Neuronal stem cell (in vitro differentiated cells): Measurements from ENCODE around the gene KCNK2.

Source experiments
- DNase-seq: peaks from one replicate; pipeline ENCODE4 v3.0.0-alpha.2; 2013; ENCODE audit warnings: low spot score
- H2AFZ ChIP-seq: one replicate; pipeline ENCODE4 v1.6.1; 2013; ENCODE audit warnings: mild to moderate bottlenecking, low read length, inconsistent platforms
- H2AK5ac ChIP-seq: 2 replicates; pipeline ENCODE4 v1.6.1; 2013; ENCODE audit warnings: low read depth, mild to moderate bottlenecking, inconsistent platforms, low read length, moderate library complexity, mixed read lengths
- H2BK120ac ChIP-seq: 2 replicates; pipeline ENCODE4 v1.6.1; 2013; ENCODE audit warnings: low read depth, mild to moderate bottlenecking, inconsistent platforms, low read length, moderate library complexity, mixed read lengths
- H2BK12ac ChIP-seq: one replicate; pipeline ENCODE4 v1.6.1; 2013; ENCODE audit warnings: low read length, inconsistent platforms
- H2BK15ac ChIP-seq: 2 replicates; pipeline ENCODE4 v1.6.1; 2013; ENCODE audit warnings: mild to moderate bottlenecking, low read length, inconsistent platforms, mixed read lengths
- H2BK5ac ChIP-seq: one replicate; pipeline ENCODE4 v1.6.1; 2013; ENCODE audit warnings: inconsistent platforms, mild to moderate bottlenecking, low read length, moderate library complexity
- H3K14ac ChIP-seq: one replicate; pipeline ENCODE4 v1.6.1; 2013; ENCODE audit warnings: low read length, inconsistent platforms
- H3K18ac ChIP-seq: 2 replicates; pipeline ENCODE4 v1.6.1; 2013; ENCODE audit warnings: low read length, inconsistent platforms
- H3K23ac ChIP-seq: 2 replicates; pipeline ENCODE4 v1.6.1; 2013; ENCODE audit warnings: low read depth, mild to moderate bottlenecking, mixed read lengths, low read length, inconsistent platforms; ENCODE audit not compliant: poor library complexity
- H3K27ac ChIP-seq: replicated peaks from 3 replicates; pipeline ENCODE4 v1.5.1; 2013; ENCODE audit warnings: low read length, inconsistent platforms
- H3K27me3 ChIP-seq, 3 experiments: 2 replicates each; pipeline ENCODE4 v1.6.1; 2013; ENCODE audit warnings: low read length in 3 of 3, mild to moderate bottlenecking in 2 of 3, inconsistent platforms in 1 of 3, low read depth in 1 of 3, mixed read lengths in 1 of 3, moderate library complexity in 1 of 3; ENCODE audit not compliant: control insufficient read depth in 3 of 3, insufficient read depth in 3 of 3
- H3K36me3 ChIP-seq, 2 donors: replicated peaks in 1 of 2; 2 replicates each; pipeline ENCODE4 v1.6.1; 2013; ENCODE audit warnings: low read length in 2 of 2; ENCODE audit not compliant: control insufficient read depth in 2 of 2, insufficient read depth in 2 of 2
- H3K4ac ChIP-seq: 2 replicates; pipeline ENCODE4 v1.6.1; 2013; ENCODE audit warnings: inconsistent platforms, mild to moderate bottlenecking, low read length, moderate library complexity
- H3K4me1 ChIP-seq, 2 donors: 1 replicate in 1 of 2; 2 replicates in 1 of 2; pipeline ENCODE4 v1.6.1; 2013; ENCODE audit warnings: low read length in 2 of 2, low read depth in 1 of 2; ENCODE audit not compliant: control insufficient read depth in 2 of 2, insufficient read depth in 1 of 2
- H3K4me2 ChIP-seq: one replicate; pipeline ENCODE4 v1.6.1; 2013; ENCODE audit warnings: mild to moderate bottlenecking, low read length, inconsistent platforms; ENCODE audit not compliant: insufficient read depth, poor library complexity, severe bottlenecking
- H3K4me3 ChIP-seq, 2 donors: 2 replicates each; pipeline ENCODE4 v1.5.1; 2013; ENCODE audit warnings: low read length in 2 of 2, mild to moderate bottlenecking in 2 of 2, inconsistent platforms in 1 of 2, moderate library complexity in 1 of 2
- H3K79me1 ChIP-seq: one replicate; pipeline ENCODE4 v1.6.1; 2013; ENCODE audit warnings: low read depth, mild to moderate bottlenecking, inconsistent platforms, low read length, moderate library complexity
- H3K9ac ChIP-seq: one replicate; pipeline ENCODE4 v1.6.1; 2013; ENCODE audit warnings: mild to moderate bottlenecking, low read depth, low read length, inconsistent platforms; ENCODE audit not compliant: poor library complexity
- H3K9me3 ChIP-seq, 2 donors: replicated peaks in 1 of 2; 2 replicates each; pipeline versions ENCODE3 to v1.6.1; 2013; ENCODE audit warnings: low read length in 2 of 2, mild to moderate bottlenecking in 2 of 2, inconsistent platforms in 1 of 2, low read depth in 1 of 2, mixed read lengths in 1 of 2, moderate library complexity in 1 of 2; ENCODE audit not compliant: control insufficient read depth in 2 of 2, insufficient read depth in 1 of 2
- H4K8ac ChIP-seq: one replicate; pipeline ENCODE4 v1.6.1; 2013; ENCODE audit warnings: low read depth, mild to moderate bottlenecking, inconsistent platforms, low read length, moderate library complexity
- H4K91ac ChIP-seq: one replicate; pipeline ENCODE4 v1.6.1; 2013; ENCODE audit warnings: low read length, low read depth, mild to moderate bottlenecking, inconsistent platforms; ENCODE audit not compliant: poor library complexity
- WGBS, 2 donors: extraction: QIAGEN DNeasy Blood & Tissue Kit; methylation state at CpG; one replicate each; pipeline ENCODE4 v1.1.7; 2013; ENCODE audit warnings: missing lambda C conversion rate in 2 of 2, mixed read lengths in 1 of 2; ENCODE audit not compliant: insufficient read length in 2 of 2, insufficient replicate concordance in 1 of 2; ENCODE audit errors: extremely low coverage in 2 of 2; 5-methylcytosine and 5-hydroxymethylcytosine counted together

KCNK2 gene

DNA sequence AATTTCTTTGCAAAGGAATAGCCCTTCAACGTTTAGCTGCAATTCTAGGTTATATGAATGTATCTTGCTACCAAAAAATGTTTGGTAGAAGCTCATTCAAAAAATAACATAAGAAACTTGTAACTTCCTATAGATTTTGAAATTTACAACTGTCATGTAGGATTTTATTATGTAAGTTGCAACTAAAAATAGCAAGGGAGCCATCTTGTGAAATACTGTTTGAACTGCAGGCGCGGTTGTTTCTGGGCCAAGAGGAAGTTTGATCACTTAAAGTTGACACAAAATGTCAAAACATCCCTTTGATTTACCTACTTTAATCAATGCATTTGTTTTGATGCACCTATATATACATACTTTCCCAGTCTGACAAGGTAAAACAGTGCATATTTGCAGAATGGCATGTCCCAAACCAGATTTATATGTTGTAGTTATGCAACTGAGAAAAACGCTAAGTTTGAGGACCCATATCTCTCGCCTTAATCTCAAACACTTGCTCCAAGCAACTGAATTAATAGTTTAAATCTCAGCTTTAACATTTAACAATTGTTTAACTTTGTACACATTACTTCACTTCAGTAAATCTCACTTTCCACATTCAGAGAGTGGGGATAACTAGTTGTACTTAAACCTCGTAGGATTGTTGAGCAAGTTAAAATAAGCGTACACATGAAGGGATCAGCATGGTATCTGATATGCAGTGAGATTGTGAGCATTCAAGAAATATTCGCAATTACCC lies 63.9 kb downstream of the KCNK2 start:
- Histone ChIP-seq H3K27ac (no peak overlapping the region), H3K4me3 (no peak overlapping the region), H3K9ac (no peak overlapping the region), H3K79me1 (no peaks in the 10 kb centered on the region), H3K4me2 (no peak overlapping the region), H3K14ac (no peak overlapping the region), H3K18ac (no peak overlapping the region), H2AK5ac (no peak overlapping the region), H3K23ac (no peak overlapping the region), H3K36me3 (no peaks in the 10 kb centered on the region), H3K4me1 (no peaks in the 10 kb centered on the region), H2BK120ac (no peak overlapping the region), H3K9me3 (no peaks in the 10 kb centered on the region), H4K91ac (no peak overlapping the region), H2AFZ (no peak overlapping the region), H3K27me3 (no peaks in the 10 kb centered on the region), H4K8ac (no peak overlapping the region), H2BK12ac (no peak overlapping the region), H2BK15ac (no peak overlapping the region), H3K4ac (no peak overlapping the region), H2BK5ac (no peak overlapping the region)
- no peak for DNase-seq
- WGBS, 2 donors: no CpG with 5 or more reads among the region's 8 CpGs

DNA sequence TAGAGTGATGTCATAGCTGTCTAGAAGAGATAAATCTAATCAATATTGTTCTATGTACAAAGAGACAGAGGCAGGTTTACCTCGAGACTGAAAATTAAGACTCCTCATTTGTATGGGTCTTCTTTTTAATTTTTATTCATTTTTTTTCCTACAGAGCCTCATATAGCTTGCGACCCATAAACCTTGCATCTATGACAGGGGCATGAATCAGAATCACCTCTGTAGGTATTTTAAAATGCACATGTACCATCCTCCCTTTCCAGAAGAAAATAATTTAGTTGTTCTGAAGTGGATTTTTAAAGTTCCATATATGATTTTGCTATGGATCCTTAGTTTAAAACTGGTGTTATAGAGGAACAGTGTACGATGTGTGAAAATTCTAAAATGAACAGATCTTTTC lies 64.5 kb downstream of the KCNK2 start:
- no peak overlapping the region for H2BK5ac ChIP-seq
- H3K27ac ChIP-seq: no peak overlapping the region
- no peak overlapping the region for H2AK5ac ChIP-seq
- no peaks in the 10 kb centered on the region for H3K79me1 ChIP-seq
- no CpG with 5 or more reads among the region's 3 CpGs for WGBS, 2 donors
- no peak overlapping the region for H4K91ac ChIP-seq
- no peaks in the 10 kb centered on the region for H3K27me3 ChIP-seq
- no peak overlapping the region for H3K18ac ChIP-seq
- H2BK120ac ChIP-seq: no peak overlapping the region
- H3K4me3 ChIP-seq: no peak overlapping the region
- no peak overlapping the region for H4K8ac ChIP-seq
- H3K23ac ChIP-seq: no peak overlapping the region
- H3K4me2 ChIP-seq: no peak overlapping the region
- no peak overlapping the region for H2AFZ ChIP-seq
- no peaks in the 10 kb centered on the region for H3K36me3 ChIP-seq
- H2BK15ac ChIP-seq: no peak overlapping the region
- no peak overlapping the region for H2BK12ac ChIP-seq
- no peak overlapping the region for H3K9ac ChIP-seq
- H3K4ac ChIP-seq: no peak overlapping the region
- no peak overlapping the region for H3K14ac ChIP-seq
- no peak for DNase-seq
- H3K9me3 ChIP-seq: no peaks in the 10 kb centered on the region
- H3K4me1 ChIP-seq: peaks cover 0 to under 1% of the 10 kb centered on the region in 2 donors

- DNase-seq: no peak
- Histone ChIP-seq H3K27me3 (no peaks in the 10 kb centered on the region), H3K4me3 (no peak overlapping the region), H2BK12ac (no peak overlapping the region), H3K27ac (no peak overlapping the region), H2AFZ (no peak overlapping the region), H3K4ac (no peak overlapping the region), H4K8ac (no peak overlapping the region), H3K36me3 (no peaks in the 10 kb centered on the region), H3K18ac (no peak overlapping the region), H3K4me1 (peaks cover 0 to 3% of the 10 kb centered on the region in 2 donors), H3K4me2 (no peak overlapping the region), H2BK5ac (no peak overlapping the region), H2AK5ac (no peak overlapping the region), H3K14ac (no peak overlapping the region), H2BK120ac (no peak overlapping the region), H4K91ac (no peak overlapping the region), H3K9me3 (no peaks in the 10 kb centered on the region), H3K9ac (no peak overlapping the region), H3K79me1 (no peaks in the 10 kb centered on the region), H3K23ac (no peak overlapping the region), H2BK15ac (no peak overlapping the region)
- WGBS, 2 donors: no CpG with 5 or more reads among the region's 2 CpGs
Observed at GRCh38 chr1:215151841-215152549, 69.5 kb downstream of the KCNK2 start.

DNA sequence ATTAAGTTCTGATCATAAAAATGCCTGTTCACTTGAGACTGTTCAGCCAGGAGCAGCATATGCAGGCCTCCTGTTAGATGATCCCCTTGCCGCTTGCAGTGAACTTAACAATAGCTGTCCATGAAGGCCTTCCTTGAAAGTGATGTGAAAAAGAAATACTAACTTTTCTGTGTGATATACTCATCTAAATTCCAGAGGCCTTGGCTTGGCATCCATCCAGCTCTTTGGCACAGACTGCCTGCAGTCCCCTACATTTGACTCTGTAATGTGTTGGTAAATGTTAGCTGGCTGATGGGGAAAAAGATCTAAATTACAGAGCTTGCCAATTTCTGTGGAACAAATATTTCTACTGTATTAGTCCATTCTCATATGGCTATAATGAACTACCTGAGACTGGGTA lies 73.7 kb downstream of the KCNK2 start:
- H3K4me3 ChIP-seq: no peak overlapping the region

More for the DNA sequence above, 73.7 kb downstream of the KCNK2 start:
- Histone ChIP-seq H3K9me3 (no peaks in the 10 kb centered on the region), H3K4me2 (no peak overlapping the region), H2AFZ (no peak overlapping the region), H4K91ac (no peak overlapping the region), H3K23ac (no peak overlapping the region), H2BK120ac (no peak overlapping the region), H3K27ac (no peak overlapping the region), H2BK12ac (no peak overlapping the region), H3K14ac (no peak overlapping the region), H2BK15ac (no peak overlapping the region), H3K4ac (no peak overlapping the region), H4K8ac (no peak overlapping the region), H3K18ac (no peak overlapping the region), H2AK5ac (no peak overlapping the region), H3K4me1 (peaks cover 0 to 3% of the 10 kb centered on the region in 2 donors), H3K36me3 (no peaks in the 10 kb centered on the region), H3K79me1 (no peaks in the 10 kb centered on the region), H2BK5ac (no peak overlapping the region), H3K9ac (no peak overlapping the region), H3K27me3 (no peaks in the 10 kb centered on the region)
- no peak for DNase-seq
- no CpG with 5 or more reads among the region's 1 CpG for WGBS, 2 donors
